ENCODE results near the gene CRIM1. TPM values are rescaled to one million over a fixed set of nuclear protein-coding genes. Genes with fewer than 3 reads are reported as not detected.

Gene CRIM1
- total and polyA plus RNA-seq, 2 of the 8 experiments (the other 6 are each of a cell fraction or from before 2014, with no cell fraction given): 9.4 to 28.4 TPM

DNA sequence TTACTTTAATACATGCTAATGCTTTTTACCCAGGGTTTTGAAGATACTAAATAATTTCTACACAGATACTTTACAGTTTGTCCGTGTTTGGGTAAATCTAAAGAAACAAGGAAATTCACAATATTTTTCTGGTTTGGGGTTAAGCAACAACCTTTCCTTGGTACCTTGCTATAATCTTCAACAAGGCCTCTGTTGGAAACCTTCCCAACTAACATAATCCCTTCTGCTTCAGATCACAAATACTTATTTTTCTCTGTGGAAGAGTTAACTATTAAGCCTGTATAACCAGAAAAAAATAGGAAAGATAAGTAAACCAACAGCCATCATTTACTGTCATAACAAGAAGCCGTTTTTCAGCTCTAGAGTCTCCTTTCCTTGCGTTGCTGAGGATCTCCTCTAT lies 227.4 kb downstream of the CRIM1 start:
- no peaks in the 10 kb centered on the region for H3K27me3 ChIP-seq (replicated peaks in 1 of 4; ENCODE audit: control insufficient read depth in 3 of 4, extremely low read depth in 1 of 4, insufficient read depth in 3 of 4, low read length in 3 of 4)
- H2AFZ ChIP-seq (ENCODE audit: low read length): no peak overlapping the region
- 95% methylated on average over 3 of the region's 3 CpGs; no CpG with 5 or more reads in 1 of the 2 experiments for WGBS, 2 experiments (ENCODE audit: extremely low coverage in 1 of 2, insufficient coverage in 1 of 2, insufficient read length in 1 of 2, insufficient replicate concordance in 2 of 2, low coverage in 1 of 2, low lambda C conversion rate in 2 of 2, missing lambda C conversion rate in 1 of 2)
- H3K9ac ChIP-seq (replicated peaks in 1 of 4; ENCODE audit: extremely low read depth in 1 of 4, low read depth in 3 of 4, low read length in 3 of 4): no peak overlapping the region
- H3K27ac ChIP-seq (ENCODE audit: low read depth, low read length): no peak overlapping the region
- H3K23ac ChIP-seq (ENCODE audit: insufficient read length): no peak overlapping the region
- no peak overlapping the region for H3K4ac ChIP-seq (replicated peaks; ENCODE audit: insufficient read length, low read depth, low read length)
- no peak overlapping the region for H4K8ac ChIP-seq (ENCODE audit: extremely low read depth, insufficient read depth, low read length)
- POLR2A ChIA-PET (ENCODE audit: partially characterized antibody): interaction anchor here (0.8 to 1.2 kb wide), 3 partner anchors 12 to 41 kb away, joined by 4 read pairs; no protein-coding TSS in a partner anchor
- no peaks in the 10 kb centered on the region for H3K9me3 ChIP-seq (ENCODE audit: insufficient read depth in 2 of 2, low read depth in 1 of 2, low read length in 1 of 2)
- H2BK5ac ChIP-seq (ENCODE audit: low read depth, low read length): no peak overlapping the region
- CTCF ChIA-PET (ENCODE audit: partially characterized antibody): interaction anchor here (1.4 kb wide), 1 partner anchor 82 kb away, joined by 4 read pairs; no protein-coding TSS in a partner anchor
- H3K36me3 ChIP-seq (ENCODE audit: control insufficient read depth in 2 of 4, insufficient read depth in 4 of 4, low read length in 3 of 4): peaks cover 0 to 19% (median 4%) of the 10 kb centered on the region in 4 experiments; a peak in 5 of 8 replicates
- peaks cover 0 to 2% of the 10 kb centered on the region in 2 experiments for H4K20me1 ChIP-seq (replicated peaks in 1 of 2; ENCODE audit: control insufficient read depth in 1 of 2, insufficient read depth in 2 of 2, low read length in 2 of 2)
- no peak overlapping the region for H2BK120ac ChIP-seq (replicated peaks; ENCODE audit: low read depth, low read length)
- no peak overlapping the region for H3K14ac ChIP-seq (ENCODE audit: insufficient read length)
- DNase-seq (ENCODE audit: low read depth in 1 of 2, low spot score in 2 of 2) (no peak), FAIRE-seq (no peak)
- no peak overlapping the region for H3K18ac ChIP-seq (ENCODE audit: extremely low read depth, low read length)
- H4K91ac ChIP-seq (replicated peaks; ENCODE audit: insufficient read length, low read length): no peak overlapping the region
- H4K5ac ChIP-seq (ENCODE audit: insufficient read length, low read depth, low read length): no peak overlapping the region
- TF ChIP-seq RFX5 (IDR thresholded peaks at IDR 0.05; ENCODE audit: borderline replicate concordance, low read depth, low read length) (no peak), SIX5 (IDR thresholded peaks at IDR 0.05; ENCODE audit: low read depth, low read length) (no peak), SP1 (IDR thresholded peaks at IDR 0.05; ENCODE audit: low read depth, low read length) (no peak), CTBP2 (IDR thresholded peaks at IDR 0.05; ENCODE audit: borderline replicate concordance, insufficient read depth, insufficient read length, low read length) (no peak)
- TF ChIP-seq, protein P1, sequence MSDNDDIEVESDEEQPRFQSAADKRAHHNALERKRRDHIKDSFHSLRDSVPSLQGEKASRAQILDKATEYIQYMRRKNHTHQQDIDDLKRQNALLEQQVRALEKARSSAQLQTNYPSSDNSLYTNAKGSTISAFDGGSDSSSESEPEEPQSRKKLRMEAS (IDR thresholded peaks at IDR 0.05): no peak
- no peaks in the 10 kb centered on the region for H3K79me1 ChIP-seq (ENCODE audit: low read depth, low read length)
- H3K4me3 ChIP-seq (ENCODE audit: extremely low read depth in 1 of 4, insufficient read depth in 2 of 4, low read depth in 3 of 4, low read length in 4 of 4): no peak overlapping the region
- H3K23me2 ChIP-seq (ENCODE audit: low read depth, low read length): no peaks in the 10 kb centered on the region
- H3K79me2 ChIP-seq (ENCODE audit: control insufficient read depth in 1 of 2, insufficient read depth in 2 of 2, low read length in 2 of 2): no peaks in the 10 kb centered on the region
- no peak overlapping the region for H3K56ac ChIP-seq (replicated peaks; ENCODE audit: insufficient read length, low read depth, low read length)
- no peak overlapping the region for H2BK15ac ChIP-seq (ENCODE audit: low read length)
- no peak overlapping the region for H2BK12ac ChIP-seq (ENCODE audit: low read depth, low read length)
- H3K4me1 ChIP-seq (replicated peaks in 1 of 4; ENCODE audit: control insufficient read depth in 3 of 4, insufficient read depth in 4 of 4, low read length in 3 of 4): no peaks in the 10 kb centered on the region
- no peak overlapping the region for H2AK5ac ChIP-seq (ENCODE audit: low read depth, low read length)
- no peak overlapping the region for H3K4me2 ChIP-seq (ENCODE audit: insufficient read depth in 1 of 2, low read depth in 2 of 2, low read length in 2 of 2)
- H2BK20ac ChIP-seq (ENCODE audit: low read length): no peak overlapping the region
